IMR-90 (cell line): ENCODE results near the gene MGLL. TPM values are rescaled to one million over a fixed set of nuclear protein-coding genes. Genes with fewer than 3 reads are reported as not detected.

Experiments used
- ATAC-seq: fragments of 200-7000 bp; cut with Tn5 transposase; 2 replicates; pipeline ENCODE4 v1.9.1; 2020; ENCODE audit warnings: low read depth, mild to moderate bottlenecking, moderate library complexity
- BruUV-seq: library from RNA; stranded (reverse); fragments of 400-500 nt; replicated peaks from 2 replicates; lab custom pipeline; 2021; lab: Mats Ljungman, UMichigan
- CTCF ChIA-PET: fragments of 300-600 bp; formaldehyde crosslinking; extraction: SDS; loops from one replicate; lab custom pipeline; 2021; ENCODE audit warnings: antibody characterized with exemption; lab: Yijun Ruan, JAX
- POLR2A ChIA-PET: fragments of 300-600 bp; sonication (Branson Sonifier 250); formaldehyde crosslinking; loops from one replicate; lab custom pipeline; 2022; ENCODE audit warnings: antibody characterized with exemption; ENCODE audit not compliant: unreplicated experiment; lab: Charles Lee
- DNase-seq: peaks from one replicate; pipeline ENCODE4 v3.0.0; 2013
- H2AFZ ChIP-seq: replicated peaks from 2 replicates; pipeline ENCODE3; 2013; ENCODE audit warnings: low read length, mild to moderate bottlenecking; ENCODE audit not compliant: poor library complexity
- H2AK5ac ChIP-seq: 2 replicates; pipeline ENCODE4 v1.6.1; 2013; ENCODE audit warnings: low read depth, low read length, inconsistent platforms
- H2AK9ac ChIP-seq: replicated peaks from 2 replicates; pipeline ENCODE3; 2013; ENCODE audit warnings: mild to moderate bottlenecking, low read depth, low read length, moderate library complexity; ENCODE audit not compliant: poor library complexity
- H2BK120ac ChIP-seq: 2 replicates; pipeline ENCODE4 v1.6.1; 2013; ENCODE audit warnings: low read depth, low read length, inconsistent platforms
- H2BK15ac ChIP-seq: 3 replicates; pipeline ENCODE4 v1.6.1; 2013; ENCODE audit warnings: low read depth, low read length, inconsistent platforms
- H2BK20ac ChIP-seq: 2 replicates; pipeline ENCODE4 v1.6.1; 2013; ENCODE audit warnings: low read depth, mild to moderate bottlenecking, inconsistent platforms, low read length, moderate library complexity
- H2BK5ac ChIP-seq: 2 replicates; pipeline ENCODE4 v1.6.1; 2013; ENCODE audit warnings: mild to moderate bottlenecking, low read depth, low read length, inconsistent platforms; ENCODE audit not compliant: poor library complexity, severe bottlenecking
- H3K14ac ChIP-seq: replicated peaks from 2 replicates; pipeline ENCODE4 v1.6.1; 2013; ENCODE audit warnings: low read depth, low read length, inconsistent platforms
- H3K18ac ChIP-seq: 2 replicates; pipeline ENCODE4 v1.6.1; 2013; ENCODE audit warnings: low read depth, low read length, control low read depth
- H3K23ac ChIP-seq: 2 replicates; pipeline ENCODE4 v1.6.1; 2013; ENCODE audit warnings: low read depth, low read length, inconsistent platforms
- H3K27ac ChIP-seq: 2 replicates; pipeline ENCODE4 v1.5.1; 2013; ENCODE audit warnings: mild to moderate bottlenecking, control low read depth, low read length; ENCODE audit not compliant: insufficient read depth
- H3K27me3 ChIP-seq: 2 replicates; pipeline ENCODE4 v1.6.1; 2013; ENCODE audit warnings: low read length; ENCODE audit not compliant: control insufficient read depth, insufficient read depth
- H3K36me3 ChIP-seq: 2 replicates; pipeline ENCODE4 v1.6.1; 2013; ENCODE audit warnings: low read length, mixed read lengths; ENCODE audit not compliant: control insufficient read depth, insufficient read depth
- H3K4ac ChIP-seq: 2 replicates; pipeline ENCODE4 v1.6.1; 2013; ENCODE audit warnings: low read depth, low read length, inconsistent platforms
- H3K4me1 ChIP-seq: 2 replicates; pipeline ENCODE4 v1.6.1; 2013; ENCODE audit warnings: low read length, mixed read lengths; ENCODE audit not compliant: control insufficient read depth, insufficient read depth
- H3K4me2 ChIP-seq: 2 replicates; pipeline ENCODE4 v1.6.1; 2013; ENCODE audit warnings: low read depth, mild to moderate bottlenecking, control low read depth, low read length, moderate library complexity
- H3K4me3 ChIP-seq: 2 replicates; pipeline ENCODE4 v1.5.1; 2013; ENCODE audit warnings: low read depth, mild to moderate bottlenecking, control low read depth, low read length, moderate library complexity; ENCODE audit not compliant: insufficient read depth
- H3K56ac ChIP-seq: 2 replicates; pipeline ENCODE4 v1.6.1; 2013; ENCODE audit warnings: low read length, inconsistent platforms; ENCODE audit not compliant: insufficient read depth; ENCODE audit errors: extremely low read depth
- H3K79me1 ChIP-seq, 2 experiments: 2 replicates each; pipeline ENCODE4 v1.6.1; 2013; ENCODE audit warnings: low read length in 2 of 2, inconsistent platforms in 1 of 2, low read depth in 1 of 2
- H3K9ac ChIP-seq: 2 replicates; pipeline ENCODE4 v1.6.1; 2013; ENCODE audit warnings: low read depth, low read length, control low read depth
- H3K9me1 ChIP-seq: 2 replicates; pipeline ENCODE4 v1.6.1; 2013; ENCODE audit warnings: low read length, inconsistent platforms; ENCODE audit not compliant: insufficient read depth
- H3K9me3 ChIP-seq: 2 replicates; pipeline ENCODE4 v1.6.1; 2013; ENCODE audit warnings: low read length; ENCODE audit not compliant: control insufficient read depth, insufficient read depth
- H4K20me1 ChIP-seq: 2 replicates; pipeline ENCODE4 v1.6.1; 2013; ENCODE audit warnings: low read length, inconsistent platforms; ENCODE audit not compliant: insufficient read depth
- H4K5ac ChIP-seq: 2 replicates; pipeline ENCODE4 v1.6.1; 2013; ENCODE audit warnings: mild to moderate bottlenecking, low read depth, low read length, control low read depth
- H4K8ac ChIP-seq, 2 experiments: 2 replicates each; pipeline ENCODE4 v1.6.1; 2013; ENCODE audit warnings: low read depth in 2 of 2, low read length in 2 of 2, control low read depth in 1 of 2, inconsistent platforms in 1 of 2
- H4K91ac ChIP-seq: 2 replicates; pipeline ENCODE4 v1.6.1; 2013; ENCODE audit warnings: low read depth, low read length, inconsistent platforms; ENCODE audit not compliant: insufficient read depth
- BHLHE40 ChIP-seq: fragments of 150-350 bp; IDR thresholded peaks from 2 replicates; pipeline ENCODE4 v1.6.1; 2016; ENCODE audit warnings: mild to moderate bottlenecking, low read depth, low read length
- CHD1 ChIP-seq: IDR thresholded peaks from 2 replicates; pipeline ENCODE4 v1.6.1; 2012; ENCODE audit warnings: low read depth, low read length, improper control_type of control experiment
- CTCF ChIP-seq: conservative IDR thresholded peaks from 2 replicates; pipeline ENCODE4 v1.5.1; 2012; ENCODE audit warnings: mild to moderate bottlenecking, low read depth, low read length, improper control_type of control experiment
- ELK1 ChIP-seq: fragments of 150-350 bp; IDR thresholded peaks from 2 replicates; pipeline ENCODE4 v1.6.1; 2016; ENCODE audit warnings: low read depth, mild to moderate bottlenecking, low read length, moderate library complexity, borderline replicate concordance
- MAZ ChIP-seq: IDR thresholded peaks from 2 replicates; pipeline ENCODE4 v1.6.1; 2012; ENCODE audit warnings: low read depth, mild to moderate bottlenecking, low read length, improper control_type of control experiment, moderate library complexity, borderline replicate concordance
- MXI1 ChIP-seq: IDR thresholded peaks from 2 replicates; pipeline ENCODE4 v1.6.1; 2012; ENCODE audit warnings: low read depth, mild to moderate bottlenecking, low read length, moderate library complexity, borderline replicate concordance
- NFE2L2 ChIP-seq: fragments of 150-350 bp; IDR thresholded peaks from 2 replicates; pipeline ENCODE4 v1.6.1; 2016; ENCODE audit warnings: low read depth, mild to moderate bottlenecking, low read length
- POLR2A ChIP-seq: IDR thresholded peaks from 2 replicates; pipeline ENCODE4 v1.6.1; 2012; ENCODE audit warnings: mild to moderate bottlenecking, low read depth, low read length
- RAD21 ChIP-seq: IDR thresholded peaks from 2 replicates; pipeline ENCODE4 v1.6.1; 2012; ENCODE audit warnings: low read length, improper control_type of control experiment
- RCOR1 ChIP-seq: IDR thresholded peaks from 2 replicates; pipeline ENCODE4 v1.6.1; 2012; ENCODE audit warnings: mild to moderate bottlenecking, low read length, improper control_type of control experiment; ENCODE audit not compliant: insufficient replicate concordance
- RFX5 ChIP-seq: IDR thresholded peaks from 2 replicates; pipeline ENCODE4 v1.8.0; 2012; ENCODE audit warnings: low read depth, mild to moderate bottlenecking, low read length, moderate library complexity
- SMC3 ChIP-seq: fragments of 150-350 bp; IDR thresholded peaks from 2 replicates; pipeline ENCODE4 v1.6.1; 2016; ENCODE audit warnings: low read depth, mild to moderate bottlenecking, antibody characterized with exemption, low read length, moderate library complexity
- USF2 ChIP-seq: fragments of 150-350 bp; IDR thresholded peaks from 2 replicates; pipeline ENCODE4 v1.6.1; 2017; ENCODE audit warnings: mild to moderate bottlenecking, antibody characterized with exemption, low read length, low read depth
- WGBS, 2 experiments: methylation state at CpG; one replicate each; pipeline versions ENCODE4 v1.1.5 to v1.1.7; 2013; ENCODE audit warnings: missing lambda C conversion rate in 2 of 2; ENCODE audit not compliant: insufficient read length in 1 of 2; ENCODE audit errors: extremely low coverage in 2 of 2; 5-methylcytosine and 5-hydroxymethylcytosine counted together
- dilution Hi-C: fragments of 300-500 bp; cut with HindIII; formaldehyde crosslinking; loops from one replicate; pipeline ENCODE4 v1.14.3; 2018; ENCODE audit warnings: low sequenced_read_pairs; ENCODE audit not compliant: unreplicated experiment
- in situ Hi-C: fragments of 300-500 bp; cut with MboI; formaldehyde crosslinking; loops from 3 replicates; pipeline ENCODE4 v1.14.3; 2019; ENCODE audit warnings: low sequenced_read_pairs, inconsistent platforms, mixed read lengths
- intact Hi-C: fragments of 100-400 bp; cut with micrococcal nuclease; formaldehyde crosslinking; loops from 2 replicates; pipeline ENCODE4 v1.10.0; 2022
- polyA plus RNA-seq, 3 experiments: library from polyadenylated mRNA; depleted of rRNA; stranded (reverse); fragments of >200 nt; gene quantifications; 2 replicates each; pipeline ENCODE4 v1.2.3, GENCODE V29; 2012; ENCODE audit warnings: low replicate concordance in 1 of 3
- total RNA-seq: library from RNA; depleted of rRNA; stranded (reverse); fragments of >200 nt; gene quantifications from 2 replicates; pipeline ENCODE4 v1.2.3, GENCODE V29; 2012

Gene MGLL
- total and polyA plus RNA-seq, 2 of the 4 experiments (the other 2 are of a cell fraction): 23.7 to 60.6 TPM

- H3K18ac ChIP-seq: no peak overlapping the region
- no peak overlapping the region for H3K4ac ChIP-seq
- no peak overlapping the region for H2BK15ac ChIP-seq
- no peaks in the 10 kb centered on the region for H4K20me1 ChIP-seq
- no peak overlapping the region for H3K14ac ChIP-seq
- no CpG with 5 or more reads among the region's 2 CpGs for WGBS, 2 experiments
- in situ Hi-C loops (no loop called here), dilution Hi-C loops (no loop called here), intact Hi-C loops (loop anchor here (5.0 kb wide), 1 partner anchor 96 kb away; no protein-coding TSS in a partner anchor)
- no peaks in the 10 kb centered on the region for H3K9me1 ChIP-seq
- no peak overlapping the region for H2BK5ac ChIP-seq
- H3K27ac ChIP-seq: no peak overlapping the region
- H4K91ac ChIP-seq: no peak overlapping the region
- DNase-seq (no peak), ATAC-seq (no peak)
- no peak overlapping the region for H2AK5ac ChIP-seq
- POLR2A ChIA-PET: no interaction called here
- CTCF ChIA-PET: no interaction called here
- H4K8ac ChIP-seq: no peak overlapping the region
- H3K4me3 ChIP-seq: no peak overlapping the region
- H3K36me3 ChIP-seq: no peaks in the 10 kb centered on the region
- no peak overlapping the region for H2AFZ ChIP-seq
- H3K27me3 ChIP-seq: peaks cover 32% of the 10 kb centered on the region
- no peak overlapping the region for H3K4me2 ChIP-seq
- H3K9ac ChIP-seq: no peak overlapping the region
- no peak overlapping the region for H3K56ac ChIP-seq
- H2AK9ac ChIP-seq: no peak overlapping the region
- TF ChIP-seq CTCF (no peak), RFX5 (no peak), MXI1 (no peak), RAD21 (no peak), BHLHE40 (no peak), SMC3 (no peak), MAZ (no peak), NFE2L2 (no peak), CHD1 (no peak), RCOR1 (no peak), POLR2A (no peak), USF2 (no peak), ELK1 (no peak)
- H3K23ac ChIP-seq: no peak overlapping the region; the same call in 1 of the 2 replicates
- no TSS peak for BruUV-seq
- no peaks in the 10 kb centered on the region for H3K4me1 ChIP-seq
- no peaks in the 10 kb centered on the region for H3K9me3 ChIP-seq
- H4K5ac ChIP-seq: no peak overlapping the region
- no peak overlapping the region for H2BK120ac ChIP-seq
- no peaks in the 10 kb centered on the region for H3K79me1 ChIP-seq
- no peak overlapping the region for H2BK20ac ChIP-seq
Measured at GRCh38 chr3:127856801-127857200, 34.5 kb upstream of the MGLL start.
